Ovary (tissue), 3 donors: Measurements from ENCODE around the gene TMEM185B.

ENCODE experiments used
- EP300 ChIP-seq: sonication (generic); formaldehyde crosslinking; IDR thresholded peaks from one replicate; pipeline ENCODE4 v1.6.1; 2017; ENCODE audit warnings: antibody characterized with exemption
- POLR2A ChIP-seq: fragments of 450-650 bp; IDR thresholded peaks from one replicate; pipeline ENCODE4 v1.6.1; 2017; ENCODE audit warnings: antibody characterized with exemption, mild to moderate bottlenecking, moderate library complexity
- TF ChIP-seq, protein P1 (sequence below), 3 donors: fragments of 450-650 bp in 2 of 3; fragments of 200-600 bp in 1 of 3; IDR thresholded peaks; one replicate each; pipeline versions ENCODE4 v1.5.1 to v1.8.0; 2016 to 2022; ENCODE audit warnings: antibody characterized with exemption in 3 of 3, mild to moderate bottlenecking in 1 of 3
- donor health status: DM: no; HTN: no; CAD: no.

- TF ChIP-seq POLR2A (peak; percentile 38), EP300 (no peak)
- TF ChIP-seq, protein P1, sequence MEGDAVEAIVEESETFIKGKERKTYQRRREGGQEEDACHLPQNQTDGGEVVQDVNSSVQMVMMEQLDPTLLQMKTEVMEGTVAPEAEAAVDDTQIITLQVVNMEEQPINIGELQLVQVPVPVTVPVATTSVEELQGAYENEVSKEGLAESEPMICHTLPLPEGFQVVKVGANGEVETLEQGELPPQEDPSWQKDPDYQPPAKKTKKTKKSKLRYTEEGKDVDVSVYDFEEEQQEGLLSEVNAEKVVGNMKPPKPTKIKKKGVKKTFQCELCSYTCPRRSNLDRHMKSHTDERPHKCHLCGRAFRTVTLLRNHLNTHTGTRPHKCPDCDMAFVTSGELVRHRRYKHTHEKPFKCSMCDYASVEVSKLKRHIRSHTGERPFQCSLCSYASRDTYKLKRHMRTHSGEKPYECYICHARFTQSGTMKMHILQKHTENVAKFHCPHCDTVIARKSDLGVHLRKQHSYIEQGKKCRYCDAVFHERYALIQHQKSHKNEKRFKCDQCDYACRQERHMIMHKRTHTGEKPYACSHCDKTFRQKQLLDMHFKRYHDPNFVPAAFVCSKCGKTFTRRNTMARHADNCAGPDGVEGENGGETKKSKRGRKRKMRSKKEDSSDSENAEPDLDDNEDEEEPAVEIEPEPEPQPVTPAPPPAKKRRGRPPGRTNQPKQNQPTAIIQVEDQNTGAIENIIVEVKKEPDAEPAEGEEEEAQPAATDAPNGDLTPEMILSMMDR (IDR thresholded peaks at IDR 0.05) = peak; percentile 20 to 50 (median 40)
Observed at GRCh38 chr2:120253021-120253882, 30.1 kb upstream of the TMEM185B start.
